Natural killer cell (primary cell): ENCODE data around the gene ACTL7B. TPM values are rescaled to one million over a fixed set of nuclear protein-coding genes. Genes with fewer than 3 reads are reported as not detected.

Experiments used
- ATAC-seq, 3 donors: fragments of 150-1000 bp in 2 of 3; fragments of 200-7000 bp in 1 of 3; cut with Tn5 transposase; 1 replicate in 1 of 3; 2 replicates in 2 of 3; pipeline ENCODE4 v1.10.0; 2021; ENCODE audit warnings: mild to moderate bottlenecking in 2 of 3, moderate library complexity in 2 of 3
- DNase-seq, 2 donors: peaks; one replicate each; pipeline versions ENCODE4 v3.0.0 to v3.0.0-alpha.2; 2013 to 2021; ENCODE audit warnings: mixed read lengths in 1 of 2
- H3K27ac ChIP-seq: one replicate; pipeline ENCODE4 v1.5.1; 2013; ENCODE audit warnings: mild to moderate bottlenecking, low read length
- H3K27me3 ChIP-seq: one replicate; pipeline ENCODE4 v1.6.1; 2013; ENCODE audit warnings: low read length; ENCODE audit not compliant: control insufficient read depth, insufficient read depth
- H3K36me3 ChIP-seq: one replicate; pipeline ENCODE4 v1.6.1; 2013; ENCODE audit warnings: low read length; ENCODE audit not compliant: control insufficient read depth, insufficient read depth
- H3K4me1 ChIP-seq: one replicate; pipeline ENCODE4 v1.6.1; 2013; ENCODE audit warnings: low read length; ENCODE audit not compliant: control insufficient read depth, insufficient read depth
- H3K4me3 ChIP-seq: one replicate; pipeline ENCODE4 v1.5.1; 2013; ENCODE audit warnings: low read length
- H3K9me3 ChIP-seq: one replicate; pipeline ENCODE4 v1.6.1; 2013; ENCODE audit warnings: low read length; ENCODE audit not compliant: control insufficient read depth, insufficient read depth
- H3K27ac Mint-ChIP-seq, 2 donors: one replicate each; pipeline ENCODE4 v1.8.0; 2022; ENCODE audit warnings: mild to moderate bottlenecking in 2 of 2, mixed read lengths in 2 of 2, moderate library complexity in 1 of 2
- H3K27me3 Mint-ChIP-seq, 2 donors: one replicate each; pipeline ENCODE4 v1.8.0; 2022; ENCODE audit warnings: low read depth in 2 of 2, mixed read lengths in 2 of 2
- H3K36me3 Mint-ChIP-seq: one replicate; pipeline ENCODE4 v1.8.0; 2022; ENCODE audit warnings: mixed read lengths
- H3K4me1 Mint-ChIP-seq, 2 donors: one replicate each; pipeline ENCODE4 v1.8.0; 2022; ENCODE audit warnings: mixed read lengths in 2 of 2
- H3K4me3 Mint-ChIP-seq: one replicate; pipeline ENCODE4 v1.8.0; 2022; ENCODE audit warnings: mild to moderate bottlenecking, moderate library complexity, mixed read lengths
- H3K9me3 Mint-ChIP-seq, 2 donors: one replicate each; pipeline ENCODE4 v1.8.0; 2022; ENCODE audit warnings: mixed read lengths in 2 of 2
- WGBS: methylation state at CpG from one replicate; pipeline ENCODE4 v1.1.7; 2013; ENCODE audit warnings: missing lambda C conversion rate; ENCODE audit not compliant: insufficient coverage; 5-methylcytosine and 5-hydroxymethylcytosine counted together
- intact Hi-C: fragments of 100-400 bp; cut with micrococcal nuclease; formaldehyde crosslinking; loops from one replicate; pipeline ENCODE4 v1.14.2; 2022
- total RNA-seq, 4 donors: library from RNA; stranded (reverse); fragments of 120-200 nt in 1 of 4; gene quantifications; one replicate each; pipeline versions ENCODE4 v1.2.3 to v1.2.4, GENCODE V29; 2013 to 2022
- TF ChIP-seq, protein P1 (sequence below): fragments of 200-600 bp; IDR thresholded peaks from one replicate; pipeline ENCODE4 v1.8.0; 2022; ENCODE audit warnings: antibody characterized with exemption

The ACTL7B gene
- total RNA-seq, 3 donors from 2014 or later (not counting 1 experiment from before 2014, with no cell fraction given) = 0.20 TPM; not detected in 2

DNA sequence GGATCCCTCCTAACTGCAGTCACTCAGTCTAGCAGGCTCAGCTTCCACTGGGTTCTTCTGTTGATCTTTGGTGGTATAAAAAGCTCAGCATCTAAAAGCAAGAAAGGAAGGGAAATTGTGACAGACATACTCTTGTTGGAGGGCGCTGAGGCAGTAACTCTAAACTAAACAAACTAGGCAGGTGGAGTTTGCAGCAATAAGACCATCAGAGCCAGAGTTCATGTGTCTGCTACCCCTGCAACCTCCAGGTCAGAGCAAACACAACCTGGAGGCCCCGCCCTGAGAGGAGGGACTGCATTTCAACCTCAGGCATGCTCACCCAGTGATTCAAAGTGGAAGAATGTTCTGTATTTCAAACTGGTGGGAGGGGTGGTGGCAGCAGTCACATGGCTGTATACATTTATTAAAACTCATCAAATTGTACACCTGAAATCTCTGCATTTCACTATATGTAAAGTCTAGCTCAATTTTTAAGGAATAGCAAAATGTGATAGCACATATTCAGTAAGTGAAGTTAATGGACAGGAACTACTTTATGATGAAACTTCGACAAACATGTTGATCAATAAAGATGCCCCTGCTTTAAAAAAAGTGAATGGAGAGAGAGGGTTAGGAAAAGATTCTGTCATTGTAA, 13.4 kb upstream of the ACTL7B start:
- TF ChIP-seq, protein P1, sequence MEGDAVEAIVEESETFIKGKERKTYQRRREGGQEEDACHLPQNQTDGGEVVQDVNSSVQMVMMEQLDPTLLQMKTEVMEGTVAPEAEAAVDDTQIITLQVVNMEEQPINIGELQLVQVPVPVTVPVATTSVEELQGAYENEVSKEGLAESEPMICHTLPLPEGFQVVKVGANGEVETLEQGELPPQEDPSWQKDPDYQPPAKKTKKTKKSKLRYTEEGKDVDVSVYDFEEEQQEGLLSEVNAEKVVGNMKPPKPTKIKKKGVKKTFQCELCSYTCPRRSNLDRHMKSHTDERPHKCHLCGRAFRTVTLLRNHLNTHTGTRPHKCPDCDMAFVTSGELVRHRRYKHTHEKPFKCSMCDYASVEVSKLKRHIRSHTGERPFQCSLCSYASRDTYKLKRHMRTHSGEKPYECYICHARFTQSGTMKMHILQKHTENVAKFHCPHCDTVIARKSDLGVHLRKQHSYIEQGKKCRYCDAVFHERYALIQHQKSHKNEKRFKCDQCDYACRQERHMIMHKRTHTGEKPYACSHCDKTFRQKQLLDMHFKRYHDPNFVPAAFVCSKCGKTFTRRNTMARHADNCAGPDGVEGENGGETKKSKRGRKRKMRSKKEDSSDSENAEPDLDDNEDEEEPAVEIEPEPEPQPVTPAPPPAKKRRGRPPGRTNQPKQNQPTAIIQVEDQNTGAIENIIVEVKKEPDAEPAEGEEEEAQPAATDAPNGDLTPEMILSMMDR = no peak
- Histone ChIP-seq H3K4me1 (no peaks in the 10 kb centered on the region), H3K9me3 (no peaks in the 10 kb centered on the region), H3K36me3 (peaks cover 48% of the 10 kb centered on the region), H3K4me3 (no peak overlapping the region), H3K27me3 (no peaks in the 10 kb centered on the region), H3K27ac (no peak overlapping the region)
- Mint-ChIP-seq H3K36me3 (peaks cover 27% of the 10 kb centered on the region), H3K27ac (no peak overlapping the region), H3K4me1 (peaks cover 0 to 5% of the 10 kb centered on the region in 2 donors), H3K27me3 (no peaks in the 10 kb centered on the region), H3K9me3 (no peaks in the 10 kb centered on the region), H3K4me3 (no peak overlapping the region)
- intact Hi-C loops = loop anchor here (2.0 kb wide), 1 partner anchor 20 kb away; no protein-coding TSS in a partner anchor
- ATAC-seq (no peak), DNase-seq (no peak)
- 67% methylated on average over 3 of the region's 3 CpGs for WGBS

DNA sequence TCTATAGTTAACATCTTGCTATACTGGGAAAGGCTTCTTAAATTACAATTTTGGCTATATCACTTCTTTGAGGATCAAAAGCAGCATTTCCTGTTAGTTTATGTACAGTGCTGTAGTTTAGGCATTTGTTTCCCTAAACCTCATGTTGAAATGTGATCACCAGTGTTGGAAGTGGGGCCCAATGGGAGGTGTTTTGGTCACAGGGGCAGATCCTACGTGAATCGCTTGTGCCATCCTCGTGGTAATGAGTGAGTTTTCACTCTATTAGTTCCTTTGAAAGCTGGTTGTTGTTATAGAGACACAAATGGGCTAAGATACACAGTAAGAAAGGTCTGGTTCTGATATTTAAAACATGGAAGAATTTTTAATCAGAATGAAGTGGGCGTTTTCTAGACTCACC, 12.0 kb upstream of the ACTL7B start:
- Histone ChIP-seq H3K27me3 (no peaks in the 10 kb centered on the region), H3K9me3 (no peaks in the 10 kb centered on the region), H3K4me3 (no peak overlapping the region), H3K27ac (no peak overlapping the region), H3K4me1 (no peaks in the 10 kb centered on the region), H3K36me3 (peaks cover 34% of the 10 kb centered on the region)
- Mint-ChIP-seq H3K9me3 (no peaks in the 10 kb centered on the region), H3K27me3 (no peaks in the 10 kb centered on the region), H3K27ac (no peak overlapping the region), H3K4me3 (no peak overlapping the region), H3K36me3 (peaks cover 27% of the 10 kb centered on the region), H3K4me1 (peaks cover 0 to 5% of the 10 kb centered on the region in 2 donors)
- ATAC-seq (no peak), DNase-seq (no peak)
- TF ChIP-seq, protein P1 = no peak
- WGBS = 90% methylated on average over 3 of the region's 4 CpGs
- intact Hi-C loops = loop anchor here (2.0 kb wide), 1 partner anchor 19 kb away; no protein-coding TSS in a partner anchor

DNA sequence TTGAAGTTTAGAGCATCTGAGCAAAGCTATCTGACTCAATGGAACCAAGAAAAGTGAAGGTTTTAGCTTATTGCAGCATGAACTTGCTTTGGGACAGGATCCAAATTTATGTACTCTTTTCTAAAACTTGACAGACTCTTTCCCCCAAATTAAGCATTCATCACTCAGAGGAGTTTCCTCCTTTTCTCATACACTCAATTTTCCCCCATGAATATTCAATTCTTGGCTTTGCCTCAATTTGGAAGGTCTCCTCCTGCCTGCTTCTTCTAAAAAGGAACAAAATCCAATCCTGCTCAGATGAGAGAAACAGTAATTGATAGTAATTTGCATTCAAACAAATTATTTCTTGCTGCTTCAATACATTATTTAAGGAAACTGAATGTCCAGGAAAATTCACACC, 11.3 kb upstream of the ACTL7B start:
- Histone ChIP-seq H3K27me3 (no peaks in the 10 kb centered on the region), H3K9me3 (no peaks in the 10 kb centered on the region), H3K36me3 (peaks cover 33% of the 10 kb centered on the region), H3K27ac (no peak overlapping the region), H3K4me1 (no peaks in the 10 kb centered on the region), H3K4me3 (no peak overlapping the region)
- Mint-ChIP-seq H3K9me3 (no peaks in the 10 kb centered on the region), H3K27ac (no peak overlapping the region), H3K27me3 (no peaks in the 10 kb centered on the region), H3K4me1 (peaks cover 0 to 5% of the 10 kb centered on the region in 2 donors), H3K36me3 (peaks cover 27% of the 10 kb centered on the region), H3K4me3 (no peak overlapping the region)
- no peak for DNase-seq
- intact Hi-C loops = no loop called here
- TF ChIP-seq, protein P1 = no peak
- ATAC-seq = no peak

DNA sequence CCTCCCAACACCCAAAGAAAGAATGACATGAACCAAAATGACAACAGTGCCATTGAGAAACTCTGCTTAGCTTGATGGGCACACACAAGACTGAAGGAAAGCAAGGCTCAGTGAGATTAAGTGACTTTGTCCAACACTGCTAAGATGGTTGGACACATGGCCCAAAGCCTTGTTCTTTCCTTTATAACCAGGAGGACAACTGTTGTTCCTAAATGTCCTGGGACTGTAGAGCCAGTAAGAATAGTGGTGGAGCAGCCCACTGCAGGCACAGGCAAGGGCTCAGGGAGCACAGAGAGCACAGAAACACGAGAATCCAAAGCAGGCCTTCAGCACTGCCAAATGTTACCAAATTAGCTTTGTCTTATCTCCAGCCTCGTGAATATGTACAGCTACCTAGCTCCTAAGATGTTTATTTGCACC, 10.2 kb upstream of the ACTL7B start:
- Mint-ChIP-seq H3K27me3 (no peaks in the 10 kb centered on the region), H3K27ac (no peak overlapping the region), H3K4me1 (peaks cover 0 to 5% of the 10 kb centered on the region in 2 donors), H3K4me3 (no peak overlapping the region), H3K36me3 (peaks cover 26% of the 10 kb centered on the region), H3K9me3 (no peaks in the 10 kb centered on the region)
- Histone ChIP-seq H3K36me3 (peaks cover 22% of the 10 kb centered on the region), H3K27me3 (no peaks in the 10 kb centered on the region), H3K4me3 (no peak overlapping the region), H3K9me3 (no peaks in the 10 kb centered on the region), H3K4me1 (no peaks in the 10 kb centered on the region), H3K27ac (no peak overlapping the region)
- DNase-seq (no peak), ATAC-seq (no peak)
- WGBS = 89% methylated on average over 2 of the region's 2 CpGs
- TF ChIP-seq, protein P1 = no peak
- intact Hi-C loops = no loop called here
